ENCODE measurements around the gene PHF20. TPM values are rescaled to one million over a fixed set of nuclear protein-coding genes. Genes with fewer than 3 reads are reported as not detected.

Gene PHF20
- total RNA-seq, 1 donor from 2014 or later, result 40.1 TPM

DNA sequence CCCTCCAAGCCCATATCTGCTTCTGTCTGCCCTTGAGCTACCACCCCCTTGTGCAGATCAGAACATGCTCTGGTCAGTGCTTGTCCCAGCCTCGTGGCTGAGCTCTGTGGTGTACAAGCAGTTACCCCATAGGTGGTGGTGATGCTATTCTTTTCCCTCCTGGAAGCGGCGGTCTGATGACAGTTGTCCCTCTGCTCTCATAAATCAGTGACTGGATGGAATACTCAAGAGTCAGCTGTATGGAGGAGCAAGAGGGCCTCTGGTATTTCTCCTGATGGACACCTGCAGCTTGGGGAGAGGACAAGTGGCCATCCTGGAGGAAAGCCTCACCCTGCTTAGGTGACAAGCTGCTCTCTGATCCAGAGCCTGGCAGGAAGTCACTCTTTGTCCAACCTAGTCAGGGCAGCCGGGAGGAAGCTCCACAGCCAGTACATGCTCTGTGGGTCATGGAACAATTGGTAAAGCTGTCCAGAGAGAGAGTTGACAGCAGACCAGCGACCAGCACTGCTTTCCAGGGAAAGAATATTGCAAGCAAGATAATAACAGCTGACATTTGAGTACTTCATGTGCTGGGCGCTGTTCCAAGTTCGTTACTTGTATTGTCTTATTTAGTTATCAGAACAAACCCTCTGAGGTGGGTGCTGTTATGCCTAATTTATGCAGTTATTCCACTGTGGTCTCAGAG, 135.3 kb downstream of the PHF20 start:
- no peak overlapping the region for H3K27ac ChIP-seq (ENCODE audit: low read depth, low read length)
- no peaks in the 10 kb centered on the region for H3K27me3 Mint-ChIP-seq (ENCODE audit: low read depth, unreplicated experiment)

DNA sequence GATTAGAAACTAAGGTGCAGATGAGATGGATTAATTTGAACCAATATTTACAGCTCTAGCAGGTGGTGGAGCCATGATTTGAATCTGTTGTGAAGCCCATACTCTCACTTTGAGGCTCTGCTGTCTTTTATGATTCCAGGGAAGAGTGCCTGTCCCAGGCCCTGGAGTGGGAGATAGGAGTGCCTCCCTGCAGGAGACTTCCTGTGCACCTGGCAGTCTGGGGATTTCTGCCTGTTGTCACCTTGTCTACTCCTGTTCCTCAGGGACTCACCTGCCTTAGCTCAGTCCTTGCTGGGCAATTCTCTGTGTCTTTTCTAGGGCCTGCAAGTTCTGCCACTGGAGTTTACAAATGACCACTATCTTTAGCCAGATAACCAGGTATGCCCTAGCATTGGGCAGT, 136.2 kb downstream of the PHF20 start:
- peaks cover 22% of the 10 kb centered on the region for H3K36me3 Mint-ChIP-seq (ENCODE audit: low read depth, unreplicated experiment)
- no peaks in the 10 kb centered on the region for H3K36me3 ChIP-seq (ENCODE audit: insufficient read depth, low read length)
- H3K27me3 ChIP-seq (ENCODE audit: insufficient read depth, low read length), result no peaks in the 10 kb centered on the region
- DNase-seq (ENCODE audit: low read depth) (no peak), FAIRE-seq (no peak)
- H3K4me2 ChIP-seq (ENCODE audit: low read length), result no peak overlapping the region
- peaks cover 5% of the 10 kb centered on the region for H3K79me2 ChIP-seq (ENCODE audit: insufficient read depth, low read length)
- no peak overlapping the region for H3K4me3 ChIP-seq (ENCODE audit: insufficient read depth, low read depth, low read length)
- H3K27ac Mint-ChIP-seq (ENCODE audit: unreplicated experiment), result peak overlapping the region; percentile 23
- no peaks in the 10 kb centered on the region for H3K27me3 Mint-ChIP-seq (ENCODE audit: low read depth, unreplicated experiment)
- H3K27ac ChIP-seq (ENCODE audit: low read depth, low read length), result no peak overlapping the region
- no peak overlapping the region for H3K4me3 Mint-ChIP-seq (ENCODE audit: unreplicated experiment)
- no peak overlapping the region for H2AFZ ChIP-seq (ENCODE audit: low read depth, low read length)
- H4K20me1 ChIP-seq (ENCODE audit: insufficient read depth, low read length), result peaks cover 23% of the 10 kb centered on the region
- H3K4me1 ChIP-seq (ENCODE audit: insufficient read depth, low read length), result no peaks in the 10 kb centered on the region
- TF ChIP-seq, protein P1, sequence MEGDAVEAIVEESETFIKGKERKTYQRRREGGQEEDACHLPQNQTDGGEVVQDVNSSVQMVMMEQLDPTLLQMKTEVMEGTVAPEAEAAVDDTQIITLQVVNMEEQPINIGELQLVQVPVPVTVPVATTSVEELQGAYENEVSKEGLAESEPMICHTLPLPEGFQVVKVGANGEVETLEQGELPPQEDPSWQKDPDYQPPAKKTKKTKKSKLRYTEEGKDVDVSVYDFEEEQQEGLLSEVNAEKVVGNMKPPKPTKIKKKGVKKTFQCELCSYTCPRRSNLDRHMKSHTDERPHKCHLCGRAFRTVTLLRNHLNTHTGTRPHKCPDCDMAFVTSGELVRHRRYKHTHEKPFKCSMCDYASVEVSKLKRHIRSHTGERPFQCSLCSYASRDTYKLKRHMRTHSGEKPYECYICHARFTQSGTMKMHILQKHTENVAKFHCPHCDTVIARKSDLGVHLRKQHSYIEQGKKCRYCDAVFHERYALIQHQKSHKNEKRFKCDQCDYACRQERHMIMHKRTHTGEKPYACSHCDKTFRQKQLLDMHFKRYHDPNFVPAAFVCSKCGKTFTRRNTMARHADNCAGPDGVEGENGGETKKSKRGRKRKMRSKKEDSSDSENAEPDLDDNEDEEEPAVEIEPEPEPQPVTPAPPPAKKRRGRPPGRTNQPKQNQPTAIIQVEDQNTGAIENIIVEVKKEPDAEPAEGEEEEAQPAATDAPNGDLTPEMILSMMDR (IDR thresholded peaks at IDR 0.05; ENCODE audit: insufficient read depth, low read depth, low read length), result no peak
- TF ChIP-seq EZH2 (IDR thresholded peaks at IDR 0.05; ENCODE audit: insufficient read depth, low read length), result no peak
- no peaks in the 10 kb centered on the region for H3K9me3 Mint-ChIP-seq (ENCODE audit: unreplicated experiment)
- peaks cover 3% of the 10 kb centered on the region for H3K4me1 Mint-ChIP-seq (ENCODE audit: low read depth, unreplicated experiment)
- no peak overlapping the region for H3K9ac ChIP-seq (ENCODE audit: low read length)
- no peaks in the 10 kb centered on the region for H3K9me3 ChIP-seq (ENCODE audit: insufficient read depth, low read depth, low read length)

More for the DNA sequence above, 135.3 kb downstream of the PHF20 start:
- peaks cover 4% of the 10 kb centered on the region for H3K4me1 ChIP-seq (ENCODE audit: insufficient read depth, low read length)
- no peak for TF ChIP-seq EZH2 (IDR thresholded peaks at IDR 0.05; ENCODE audit: insufficient read depth, low read length)
- TF ChIP-seq, protein P1 (IDR thresholded peaks at IDR 0.05; ENCODE audit: insufficient read depth, low read depth, low read length), result no peak
- no peak overlapping the region for H3K4me3 Mint-ChIP-seq (ENCODE audit: unreplicated experiment)
- peaks cover 30% of the 10 kb centered on the region for H4K20me1 ChIP-seq (ENCODE audit: insufficient read depth, low read length)
- H3K9ac ChIP-seq (ENCODE audit: low read length), result no peak overlapping the region
- H3K4me1 Mint-ChIP-seq (ENCODE audit: low read depth, unreplicated experiment), result peaks cover 8% of the 10 kb centered on the region
- H3K79me2 ChIP-seq (ENCODE audit: insufficient read depth, low read length), result peaks cover 5% of the 10 kb centered on the region
- H3K36me3 Mint-ChIP-seq (ENCODE audit: low read depth, unreplicated experiment), result peaks cover 22% of the 10 kb centered on the region
- FAIRE-seq (no peak), DNase-seq (ENCODE audit: low read depth) (no peak)
- H3K4me2 ChIP-seq (ENCODE audit: low read length), result no peak overlapping the region
- peak overlapping the region; percentile 23 for H3K27ac Mint-ChIP-seq (ENCODE audit: unreplicated experiment)
- H2AFZ ChIP-seq (ENCODE audit: low read depth, low read length), result no peak overlapping the region
- no peaks in the 10 kb centered on the region for H3K36me3 ChIP-seq (ENCODE audit: insufficient read depth, low read length)
- H3K4me3 ChIP-seq (ENCODE audit: insufficient read depth, low read depth, low read length), result no peak overlapping the region
- no peaks in the 10 kb centered on the region for H3K9me3 ChIP-seq (ENCODE audit: insufficient read depth, low read depth, low read length)
- no peaks in the 10 kb centered on the region for H3K27me3 ChIP-seq (ENCODE audit: insufficient read depth, low read length)
- H3K9me3 Mint-ChIP-seq (ENCODE audit: unreplicated experiment), result no peaks in the 10 kb centered on the region

GRCh38 chr20:35909176-35909575, 137.4 kb downstream of the PHF20 start:
- Mint-ChIP-seq H3K27ac (ENCODE audit: unreplicated experiment) (no peak overlapping the region), H3K4me1 (ENCODE audit: low read depth, unreplicated experiment) (no peaks in the 10 kb centered on the region), H3K36me3 (ENCODE audit: low read depth, unreplicated experiment) (peaks cover 25% of the 10 kb centered on the region), H3K9me3 (ENCODE audit: unreplicated experiment) (no peaks in the 10 kb centered on the region), H3K4me3 (ENCODE audit: unreplicated experiment) (no peak overlapping the region), H3K27me3 (ENCODE audit: low read depth, unreplicated experiment) (no peaks in the 10 kb centered on the region)
- Histone ChIP-seq H3K36me3 (ENCODE audit: insufficient read depth, low read length) (peaks cover 7% of the 10 kb centered on the region), H3K79me2 (ENCODE audit: insufficient read depth, low read length) (no peaks in the 10 kb centered on the region), H2AFZ (ENCODE audit: low read depth, low read length) (no peak overlapping the region), H3K9ac (ENCODE audit: low read length) (no peak overlapping the region), H3K27ac (ENCODE audit: low read depth, low read length) (no peak overlapping the region), H3K4me3 (ENCODE audit: insufficient read depth, low read depth, low read length) (no peak overlapping the region), H4K20me1 (ENCODE audit: insufficient read depth, low read length) (peaks cover 18% of the 10 kb centered on the region), H3K9me3 (ENCODE audit: insufficient read depth, low read depth, low read length) (no peaks in the 10 kb centered on the region), H3K4me1 (ENCODE audit: insufficient read depth, low read length) (no peaks in the 10 kb centered on the region), H3K27me3 (ENCODE audit: insufficient read depth, low read length) (no peaks in the 10 kb centered on the region), H3K4me2 (ENCODE audit: low read length) (no peak overlapping the region)
- FAIRE-seq (no peak), DNase-seq (ENCODE audit: low read depth) (no peak)
- no peak for TF ChIP-seq EZH2 (IDR thresholded peaks at IDR 0.05; ENCODE audit: insufficient read depth, low read length)
- TF ChIP-seq, protein P1 (IDR thresholded peaks at IDR 0.05; ENCODE audit: insufficient read depth, low read depth, low read length), result no peak

Data from astrocyte (in vitro differentiated cells and primary cell).